Esophagus muscularis mucosa (tissue), 3 donors: ENCODE data around the gene COQ4.

Experiments used
- POLR2A ChIP-seq: fragments of 450-650 bp; IDR thresholded peaks from one replicate; pipeline ENCODE4 v1.6.1; 2017; ENCODE audit warnings: antibody characterized with exemption, moderate library complexity, mild to moderate bottlenecking, low read depth
- TF ChIP-seq, protein P1 (sequence below), 3 experiments: fragments of 200-600 bp in 2 of 3; fragments of 450-650 bp in 1 of 3; sonication (generic) in 2 of 3; IDR thresholded peaks; one replicate each; pipeline ENCODE4 v1.5.1; 2017 to 2019; ENCODE audit warnings: antibody characterized with exemption in 3 of 3, mild to moderate bottlenecking in 2 of 3, moderate library complexity in 1 of 3

DNA sequence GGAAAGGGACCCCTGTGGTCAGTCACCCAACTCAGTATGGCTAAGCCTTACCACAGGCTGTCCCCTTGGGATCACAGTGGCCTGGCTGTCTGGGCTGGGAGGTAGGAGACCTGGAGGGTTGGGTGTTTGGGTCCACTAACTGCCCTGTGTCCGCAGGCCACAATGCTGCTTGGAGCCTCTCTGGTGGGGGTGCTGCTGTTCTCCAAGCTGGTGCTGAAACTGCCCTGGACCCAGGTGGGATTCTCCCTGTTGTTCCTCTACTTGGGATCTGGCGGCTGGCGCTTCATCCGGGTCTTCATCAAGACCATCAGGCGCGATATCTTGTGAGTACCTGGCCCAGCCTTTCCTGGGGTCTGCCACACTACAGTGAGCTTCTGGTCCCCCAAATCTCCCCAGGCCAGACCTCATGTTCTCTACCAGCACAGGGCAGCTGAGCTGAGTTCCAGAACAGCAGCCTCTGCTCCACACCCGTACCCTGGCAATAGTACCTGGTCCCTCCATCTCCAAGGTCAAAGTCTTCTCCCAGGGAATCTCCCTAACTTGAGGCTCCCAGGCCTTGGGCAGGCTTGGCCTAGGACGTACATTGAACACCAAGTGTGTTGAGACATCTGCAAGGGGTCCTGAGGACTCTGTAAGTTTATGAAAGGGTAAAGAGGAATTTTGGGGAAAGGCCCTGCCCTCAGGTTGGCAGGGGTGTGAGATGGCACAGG lies 20.5 kb downstream of the COQ4 start:
- TF ChIP-seq, protein P1, sequence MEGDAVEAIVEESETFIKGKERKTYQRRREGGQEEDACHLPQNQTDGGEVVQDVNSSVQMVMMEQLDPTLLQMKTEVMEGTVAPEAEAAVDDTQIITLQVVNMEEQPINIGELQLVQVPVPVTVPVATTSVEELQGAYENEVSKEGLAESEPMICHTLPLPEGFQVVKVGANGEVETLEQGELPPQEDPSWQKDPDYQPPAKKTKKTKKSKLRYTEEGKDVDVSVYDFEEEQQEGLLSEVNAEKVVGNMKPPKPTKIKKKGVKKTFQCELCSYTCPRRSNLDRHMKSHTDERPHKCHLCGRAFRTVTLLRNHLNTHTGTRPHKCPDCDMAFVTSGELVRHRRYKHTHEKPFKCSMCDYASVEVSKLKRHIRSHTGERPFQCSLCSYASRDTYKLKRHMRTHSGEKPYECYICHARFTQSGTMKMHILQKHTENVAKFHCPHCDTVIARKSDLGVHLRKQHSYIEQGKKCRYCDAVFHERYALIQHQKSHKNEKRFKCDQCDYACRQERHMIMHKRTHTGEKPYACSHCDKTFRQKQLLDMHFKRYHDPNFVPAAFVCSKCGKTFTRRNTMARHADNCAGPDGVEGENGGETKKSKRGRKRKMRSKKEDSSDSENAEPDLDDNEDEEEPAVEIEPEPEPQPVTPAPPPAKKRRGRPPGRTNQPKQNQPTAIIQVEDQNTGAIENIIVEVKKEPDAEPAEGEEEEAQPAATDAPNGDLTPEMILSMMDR (IDR thresholded peaks at IDR 0.05): no peak
- no peak for TF ChIP-seq POLR2A
